Measurements from ENCODE around the gene GOT2. TPM values are rescaled to one million over a fixed set of nuclear protein-coding genes. Genes with fewer than 3 reads are reported as not detected.

GOT2 gene
- total RNA-seq, 1 experiment from 2014 or later: 150 TPM

GRCh38 chr16:58713742-58714141 lies 20.4 kb downstream of the GOT2 start:
- Histone ChIP-seq H3K27me3 (replicated peaks; ENCODE audit: control insufficient read depth, insufficient read depth, low read length) (no peaks in the 10 kb centered on the region), H3K9me3 (no peaks in the 10 kb centered on the region), H3K4me1 (no peaks in the 10 kb centered on the region), H3K4me3 (ENCODE audit: low read depth, low read length) (no peak overlapping the region), H3K36me3 (ENCODE audit: control insufficient read depth, insufficient read depth, low read length) (peaks cover 2% of the 10 kb centered on the region; the same call in 1 of the 2 replicates)
- no peak for DNase-seq
- H3K4me3 Mint-ChIP-seq (ENCODE audit: unreplicated experiment): no peak overlapping the region
- POLR2A ChIA-PET: no interaction called here
- BruUV-seq (replicated peaks): no TSS peak
- H3K9me3 Mint-ChIP-seq (ENCODE audit: unreplicated experiment): no peaks in the 10 kb centered on the region
- CTCF ChIA-PET: no interaction called here
- H3K4me1 Mint-ChIP-seq (ENCODE audit: low read depth, unreplicated experiment): no peaks in the 10 kb centered on the region
- TF ChIP-seq, protein P1, sequence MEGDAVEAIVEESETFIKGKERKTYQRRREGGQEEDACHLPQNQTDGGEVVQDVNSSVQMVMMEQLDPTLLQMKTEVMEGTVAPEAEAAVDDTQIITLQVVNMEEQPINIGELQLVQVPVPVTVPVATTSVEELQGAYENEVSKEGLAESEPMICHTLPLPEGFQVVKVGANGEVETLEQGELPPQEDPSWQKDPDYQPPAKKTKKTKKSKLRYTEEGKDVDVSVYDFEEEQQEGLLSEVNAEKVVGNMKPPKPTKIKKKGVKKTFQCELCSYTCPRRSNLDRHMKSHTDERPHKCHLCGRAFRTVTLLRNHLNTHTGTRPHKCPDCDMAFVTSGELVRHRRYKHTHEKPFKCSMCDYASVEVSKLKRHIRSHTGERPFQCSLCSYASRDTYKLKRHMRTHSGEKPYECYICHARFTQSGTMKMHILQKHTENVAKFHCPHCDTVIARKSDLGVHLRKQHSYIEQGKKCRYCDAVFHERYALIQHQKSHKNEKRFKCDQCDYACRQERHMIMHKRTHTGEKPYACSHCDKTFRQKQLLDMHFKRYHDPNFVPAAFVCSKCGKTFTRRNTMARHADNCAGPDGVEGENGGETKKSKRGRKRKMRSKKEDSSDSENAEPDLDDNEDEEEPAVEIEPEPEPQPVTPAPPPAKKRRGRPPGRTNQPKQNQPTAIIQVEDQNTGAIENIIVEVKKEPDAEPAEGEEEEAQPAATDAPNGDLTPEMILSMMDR (IDR thresholded peaks at IDR 0.05; ENCODE audit: insufficient read depth in 1 of 2, low read depth in 1 of 2, low read length in 1 of 2, severe bottlenecking in 1 of 2, unreplicated experiment in 1 of 2): no peak
- peaks cover 87% of the 10 kb centered on the region for H3K36me3 Mint-ChIP-seq (ENCODE audit: insufficient read depth, unreplicated experiment)
- intact Hi-C loops (cut with micrococcal nuclease; ENCODE audit: unreplicated experiment): no loop called here
- no peak overlapping the region for H3K27ac Mint-ChIP-seq (ENCODE audit: unreplicated experiment)
- H3K27me3 Mint-ChIP-seq (ENCODE audit: insufficient read depth, unreplicated experiment): no peaks in the 10 kb centered on the region

DNA sequence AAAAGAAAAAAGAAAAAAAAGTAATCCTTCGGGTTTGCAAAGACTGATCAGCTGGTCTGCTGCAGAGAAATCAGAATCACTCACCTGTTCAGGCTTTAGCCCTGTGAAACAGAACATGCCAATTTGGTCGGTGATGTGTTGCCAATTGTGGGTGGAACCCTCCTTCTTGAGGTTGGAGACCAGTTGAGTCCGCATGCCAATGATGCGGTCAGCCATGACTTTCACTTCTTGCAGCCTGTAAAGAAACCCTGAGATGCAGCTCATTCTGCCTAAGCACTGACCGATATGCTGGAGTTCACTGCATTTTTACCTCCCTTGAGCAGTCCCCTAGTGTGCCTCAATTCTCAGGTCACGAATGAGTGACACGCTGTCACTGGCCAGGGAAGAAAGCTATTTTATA lies 24.8 kb downstream of the GOT2 start:
- H3K4me1 Mint-ChIP-seq (ENCODE audit: low read depth, unreplicated experiment): no peaks in the 10 kb centered on the region
- H3K27me3 ChIP-seq (replicated peaks; ENCODE audit: control insufficient read depth, insufficient read depth, low read length): no peaks in the 10 kb centered on the region
- H3K36me3 ChIP-seq (ENCODE audit: control insufficient read depth, insufficient read depth, low read length): peaks cover 4% of the 10 kb centered on the region; the same call in 1 of the 2 replicates
- CTCF ChIA-PET: no interaction called here
- no peak overlapping the region for H3K4me3 Mint-ChIP-seq (ENCODE audit: unreplicated experiment)
- DNase-seq: no peak
- peaks cover 67% of the 10 kb centered on the region for H3K36me3 Mint-ChIP-seq (ENCODE audit: insufficient read depth, unreplicated experiment)
- POLR2A ChIA-PET: no interaction called here
- no peaks in the 10 kb centered on the region for H3K9me3 Mint-ChIP-seq (ENCODE audit: unreplicated experiment)
- no peak overlapping the region for H3K4me3 ChIP-seq (ENCODE audit: low read depth, low read length)
- intact Hi-C loops (cut with micrococcal nuclease; ENCODE audit: unreplicated experiment): no loop called here
- TF ChIP-seq, protein P1 (IDR thresholded peaks at IDR 0.05; ENCODE audit: insufficient read depth in 1 of 2, low read depth in 1 of 2, low read length in 1 of 2, severe bottlenecking in 1 of 2, unreplicated experiment in 1 of 2): no peak
- no peaks in the 10 kb centered on the region for H3K27me3 Mint-ChIP-seq (ENCODE audit: insufficient read depth, unreplicated experiment)
- no peak overlapping the region for H3K27ac Mint-ChIP-seq (ENCODE audit: unreplicated experiment)
- H3K4me1 ChIP-seq: 0 out of 2 replicates have a peak, but pooled peaks cover 7% of the 10 kb centered on the region
- H3K9me3 ChIP-seq: no peaks in the 10 kb centered on the region
- BruUV-seq (replicated peaks): no TSS peak

DNA sequence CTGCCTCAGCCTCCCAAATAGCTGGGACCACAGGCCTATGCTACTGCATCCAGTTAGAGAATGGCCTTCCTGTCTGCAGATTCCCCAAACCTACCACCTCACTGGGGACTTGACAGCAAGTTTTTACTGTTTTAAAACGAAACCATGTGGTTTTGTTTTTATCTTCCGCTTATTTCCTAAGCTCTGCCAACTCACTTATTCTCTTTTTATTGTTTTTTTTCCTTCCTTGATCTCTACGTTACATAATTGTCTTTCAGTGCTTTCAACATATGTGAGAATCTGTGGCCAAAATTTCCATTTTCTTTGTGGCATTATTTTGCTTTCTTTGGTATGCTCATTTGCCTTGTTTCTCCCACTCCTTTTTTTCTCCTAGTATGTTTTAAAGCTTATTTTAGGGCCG lies 35.0 kb downstream of the GOT2 start:
- ChIA-PET POLR2A (no interaction called here), CTCF (no interaction called here)

More for the DNA sequence above, 35.0 kb downstream of the GOT2 start:
- H3K4me3 Mint-ChIP-seq (ENCODE audit: unreplicated experiment): no peak overlapping the region
- H3K9me3 Mint-ChIP-seq (ENCODE audit: unreplicated experiment): peaks cover 10% of the 10 kb centered on the region
- intact Hi-C loops (cut with micrococcal nuclease; ENCODE audit: unreplicated experiment): no loop called here
- no peaks in the 10 kb centered on the region for H3K9me3 ChIP-seq
- H3K4me1 Mint-ChIP-seq (ENCODE audit: low read depth, unreplicated experiment): no peaks in the 10 kb centered on the region
- no peak for DNase-seq
- no TSS peak for BruUV-seq (replicated peaks)
- no peaks in the 10 kb centered on the region for H3K27me3 Mint-ChIP-seq (ENCODE audit: insufficient read depth, unreplicated experiment)
- H3K27ac Mint-ChIP-seq (ENCODE audit: unreplicated experiment): no peak overlapping the region
- H3K27me3 ChIP-seq (replicated peaks; ENCODE audit: control insufficient read depth, insufficient read depth, low read length): no peaks in the 10 kb centered on the region
- peaks cover 3% of the 10 kb centered on the region; the same call in 1 of the 2 replicates for H3K4me1 ChIP-seq
- TF ChIP-seq, protein P1 (IDR thresholded peaks at IDR 0.05; ENCODE audit: insufficient read depth in 1 of 2, low read depth in 1 of 2, low read length in 1 of 2, severe bottlenecking in 1 of 2, unreplicated experiment in 1 of 2): no peak
- no peaks in the 10 kb centered on the region for H3K36me3 Mint-ChIP-seq (ENCODE audit: insufficient read depth, unreplicated experiment)
- no peak overlapping the region for H3K4me3 ChIP-seq (ENCODE audit: low read depth, low read length)
- no peaks in the 10 kb centered on the region for H3K36me3 ChIP-seq (ENCODE audit: control insufficient read depth, insufficient read depth, low read length)
